ENCODE data around the gene WIPI1. TPM values are rescaled to one million over a fixed set of nuclear protein-coding genes. Genes with fewer than 3 reads are reported as not detected.

Gene WIPI1
- total RNA-seq (2014; rRNA removed) = 19.6 and 20.2 TPM in 2 replicates
- percentile 91 among the genes with signal in this experiment for Bru-seq, nascent RNA
- percentile 80 among the genes with signal in this experiment for BruChase-seq, experiment 1, labeled RNA remaining after a 6-hour chase
- percentile 75 among the genes with signal in this experiment for BruChase-seq, experiment 2, labeled RNA remaining after a 2-hour chase
- long read RNA-seq, transcript WIPI1-201 (13 exons, 1,832 nt) = major isoform, 142 of 226 reads
- long read RNA-seq, transcript WIPI1-202 (12 exons, 1,575 nt) = minor isoform, 16 of 226 reads
- long read RNA-seq, partial matches to known transcripts = 26 of 226 reads
- long read RNA-seq, other reads (novel, unspliced or antisense) = 42 of 226 reads

GRCh38 chr17:68457168-68457538 lies at the start of gene WIPI1:
Gene WIPI1 (minus strand): TSS chr17:68457496. CDS start chr17:68457421, 75 bp downstream.
- H4K20me1 ChIP-seq (ENCODE audit: low read length) = no peaks in the 10 kb centered on the region
- H3K9me2 ChIP-seq (replicated peaks; ENCODE audit: low read length) = no peaks in the 10 kb centered on the region
- no peak for TF ChIP-seq EZH2phosphoT487 (IDR thresholded peaks at IDR 0.05; ENCODE audit: borderline replicate concordance, low read length)
- no peak for TF ChIP-seq CTCF (conservative IDR thresholded peaks at IDR 0.05; ENCODE audit: low read depth, low read length)
- no peak for TF ChIP-seq EZH2 (IDR thresholded peaks at IDR 0.05; ENCODE audit: low read length, unreplicated experiment)
- no peaks in the 10 kb centered on the region for H3K27me3 ChIP-seq (ENCODE audit: low read length)
- POLR2A ChIA-PET (ENCODE audit: unreplicated experiment) = interaction anchor here (0.7 to 1.4 kb wide), 3 partner anchors 55 to 257 kb away, joined by 3 to 17 read pairs (median 4); partner anchors contain the start of genes AMZ2 and PRKAR1A
- DNase-seq = no peak
- peak within 1 kb of the TSS; percentile 70 for H3K27ac ChIP-seq (ENCODE audit: low read length)
- no peaks in the 10 kb centered on the region for H3K36me3 ChIP-seq (ENCODE audit: low read depth, low read length)
- H3K9me3 ChIP-seq (ENCODE audit: low read length) = no peaks in the 10 kb centered on the region
- CTCF ChIA-PET = interaction anchor here (0.6 to 2.4 kb wide), 5 partner anchors 9 to 495 kb away, joined by 3 to 13 read pairs (median 4); no protein-coding TSS in a partner anchor
- H2AFZ ChIP-seq (ENCODE audit: low read length) = peak within 1 kb of the TSS; percentile 75
- peak within 1 kb of the TSS; percentile 97 for H3K4me2 ChIP-seq (ENCODE audit: low read length)
- H3K4me1 ChIP-seq (ENCODE audit: insufficient read depth, low read length) = peaks cover 21% of the 10 kb centered on the region
- no TSS peak for BruUV-seq (replicated peaks)
- peaks cover 3% of the 10 kb centered on the region for H3F3A ChIP-seq (ENCODE audit: low read length, unreplicated experiment)
- peak within 1 kb of the TSS; percentile 71 for H3K4me3 ChIP-seq (ENCODE audit: low read length)
- peak within 1 kb of the TSS; percentile 55 for H3K9ac ChIP-seq (ENCODE audit: low read length)
- ATAC-seq = peak; percentile 25
- H3K79me2 ChIP-seq (ENCODE audit: low read length) = no peaks in the 10 kb centered on the region
- intact Hi-C loops (cut with micrococcal nuclease) = loop anchor here (1.0 to 5.0 kb wide), 5 partner anchors 18 to 420 kb away; partner anchors contain the start of genes AMZ2, KPNA2 and PRKAR1A

DNA sequence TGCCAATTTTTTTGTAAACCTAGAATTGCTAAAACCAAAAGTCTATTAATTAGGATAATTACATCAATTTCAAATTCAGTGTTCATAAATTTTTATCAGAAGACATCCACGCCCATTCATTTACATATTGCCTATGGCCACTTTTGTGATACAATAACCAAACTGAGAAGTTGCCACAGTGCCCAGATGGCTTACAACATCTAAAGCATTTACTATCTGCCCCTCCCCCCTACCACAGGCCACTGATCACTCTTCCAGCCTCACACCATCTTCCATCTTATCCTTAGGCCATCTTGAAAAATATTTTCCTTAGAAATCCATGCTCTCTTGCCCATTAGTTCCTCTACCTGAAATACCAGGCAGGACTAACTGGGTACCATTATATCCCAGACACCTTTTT lies 48.7 kb upstream of the WIPI1 start:
- no peaks in the 10 kb centered on the region for H3K9me2 ChIP-seq (replicated peaks; ENCODE audit: low read length)
- H3F3A ChIP-seq (ENCODE audit: low read length, unreplicated experiment) = no peaks in the 10 kb centered on the region
- ATAC-seq (no peak), DNase-seq (no peak)
- H3K36me3 ChIP-seq (ENCODE audit: low read depth, low read length) = no peaks in the 10 kb centered on the region
- CTCF ChIA-PET = no interaction called here
- no peak overlapping the region for H3K4me2 ChIP-seq (ENCODE audit: low read length)
- H3K4me3 ChIP-seq (ENCODE audit: low read length) = no peak overlapping the region
- no TSS peak for BruUV-seq (replicated peaks)
- no peaks in the 10 kb centered on the region for H3K27me3 ChIP-seq (ENCODE audit: low read length)
- H4K20me1 ChIP-seq (ENCODE audit: low read length) = no peaks in the 10 kb centered on the region
- intact Hi-C loops (cut with micrococcal nuclease) = no loop called here
- no peak overlapping the region for H3K9ac ChIP-seq (ENCODE audit: low read length)
- no peak for TF ChIP-seq EZH2phosphoT487 (IDR thresholded peaks at IDR 0.05; ENCODE audit: borderline replicate concordance, low read length)
- TF ChIP-seq EZH2 (IDR thresholded peaks at IDR 0.05; ENCODE audit: low read length, unreplicated experiment) = no peak
- no peak for TF ChIP-seq CTCF (conservative IDR thresholded peaks at IDR 0.05; ENCODE audit: low read depth, low read length)
- peaks cover 17% of the 10 kb centered on the region for H3K4me1 ChIP-seq (ENCODE audit: insufficient read depth, low read length)
- no peak overlapping the region for H2AFZ ChIP-seq (ENCODE audit: low read length)
- POLR2A ChIA-PET (ENCODE audit: unreplicated experiment) = no interaction called here
- H3K79me2 ChIP-seq (ENCODE audit: low read length) = no peaks in the 10 kb centered on the region
- no peaks in the 10 kb centered on the region for H3K9me3 ChIP-seq (ENCODE audit: low read length)
- no peak overlapping the region for H3K27ac ChIP-seq (ENCODE audit: low read length)

DNA sequence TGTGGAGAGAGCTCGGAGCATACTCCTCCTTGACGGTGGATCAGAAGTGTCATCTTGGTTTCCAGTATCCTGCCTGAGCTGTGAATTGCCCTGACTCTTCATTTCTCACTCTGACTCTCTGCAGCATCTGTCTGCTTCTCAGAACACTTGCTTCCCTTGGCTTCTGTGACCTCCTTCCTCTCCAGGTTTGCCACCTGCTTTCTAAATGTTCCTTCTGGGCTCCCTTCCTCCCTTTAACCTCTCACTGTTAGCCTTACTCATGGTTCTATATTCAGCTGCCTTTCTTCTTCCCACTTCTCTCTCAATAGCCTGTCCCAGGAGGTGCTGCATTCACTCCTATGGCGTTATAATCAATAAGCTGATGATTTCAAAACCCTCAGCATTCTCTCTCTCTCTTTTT lies 43.8 kb upstream of the WIPI1 start:
- TF ChIP-seq CTCF (conservative IDR thresholded peaks at IDR 0.05; ENCODE audit: low read depth, low read length) = no peak
- no peak for TF ChIP-seq EZH2phosphoT487 (IDR thresholded peaks at IDR 0.05; ENCODE audit: borderline replicate concordance, low read length)
- TF ChIP-seq EZH2 (IDR thresholded peaks at IDR 0.05; ENCODE audit: low read length, unreplicated experiment) = no peak
- H3K4me2 ChIP-seq (ENCODE audit: low read length) = no peak overlapping the region
- H3K79me2 ChIP-seq (ENCODE audit: low read length) = no peaks in the 10 kb centered on the region
- H3K27ac ChIP-seq (ENCODE audit: low read length) = no peak overlapping the region
- H3K4me1 ChIP-seq (ENCODE audit: insufficient read depth, low read length) = no peaks in the 10 kb centered on the region
- H3K27me3 ChIP-seq (ENCODE audit: low read length) = no peaks in the 10 kb centered on the region
- H3K9ac ChIP-seq (ENCODE audit: low read length) = no peak overlapping the region
- ChIA-PET POLR2A (ENCODE audit: unreplicated experiment) (no interaction called here), CTCF (no interaction called here)
- H2AFZ ChIP-seq (ENCODE audit: low read length) = no peak overlapping the region
- DNase-seq (no peak), ATAC-seq (no peak)
- H3K9me2 ChIP-seq (replicated peaks; ENCODE audit: low read length) = no peaks in the 10 kb centered on the region
- BruUV-seq (replicated peaks) = no TSS peak
- no peaks in the 10 kb centered on the region for H4K20me1 ChIP-seq (ENCODE audit: low read length)
- intact Hi-C loops (cut with micrococcal nuclease) = no loop called here
- H3K36me3 ChIP-seq (ENCODE audit: low read depth, low read length) = no peaks in the 10 kb centered on the region
- no peaks in the 10 kb centered on the region for H3K9me3 ChIP-seq (ENCODE audit: low read length)
- no peaks in the 10 kb centered on the region for H3F3A ChIP-seq (ENCODE audit: low read length, unreplicated experiment)
- H3K4me3 ChIP-seq (ENCODE audit: low read length) = no peak overlapping the region

Measured in PC-3 (cell line).